ENCODE measurements around the gene FCGR3A.
"Not testable (repeated sequence)": the region's sequence is repeated elsewhere in the genome, so short reads cannot be mapped to it uniquely, and the experiment has no call there.

- not testable (repeated sequence) for TF ChIP-seq CTCF (conservative IDR thresholded peaks at IDR 0.05 in 1 of 2, IDR thresholded peaks at IDR 0.05 in 1 of 2; ENCODE audit: extremely low read depth in 1 of 2, insufficient read depth in 1 of 2, low read depth in 1 of 2, low read length in 2 of 2); EZH2 (IDR thresholded peaks at IDR 0.05; ENCODE audit: borderline replicate concordance, low read length)
These were observed 19.5 kb downstream of the FCGR3A start for GRCh38 chr1:161530158-161530557.
